Measurements from ENCODE around the gene CHD9. TPM values are rescaled to one million over a fixed set of nuclear protein-coding genes. Genes with fewer than 3 reads are reported as not detected.

CHD9 gene
- total RNA-seq, 4 donors from 2014 or later: 45.2 to 64.0 (median 49.5) TPM

GRCh38 chr16:53334581-53334980 lies 279.8 kb downstream of the CHD9 start:
- intact Hi-C loops (cut with DNase I): no loop called here
- Histone ChIP-seq H3K4me3 (no peak overlapping the region), H3K9me3 (peaks cover 0 to 4% (median 0%) of the 10 kb centered on the region in 4 donors), H3K27me3 (no peaks in the 10 kb centered on the region), H3K36me3 (no peaks in the 10 kb centered on the region), H3K27ac (replicated peaks in 1 of 4) (no peak overlapping the region), H3K4me1 (no peaks in the 10 kb centered on the region)
- TF ChIP-seq CTCF (IDR thresholded peaks at IDR 0.05) (no peak), POLR2A (IDR thresholded peaks at IDR 0.05; ENCODE audit: low read depth) (no peak), EP300 (IDR thresholded peaks at IDR 0.05) (no peak), POLR2AphosphoS5 (IDR thresholded peaks at IDR 0.05) (no peak)
- WGBS: 79% methylated on average over 4 of the region's 4 CpGs
- DNase-seq (ENCODE audit: extremely low spot score): no peak

- no peaks in the 10 kb centered on the region for H3K27me3 ChIP-seq
- H3K4me1 ChIP-seq: no peaks in the 10 kb centered on the region
- no peak overlapping the region for H3K27ac ChIP-seq (replicated peaks in 1 of 4)
- H3K4me3 ChIP-seq: no peak overlapping the region
- intact Hi-C loops (cut with DNase I): no loop called here
- TF ChIP-seq POLR2AphosphoS5 (IDR thresholded peaks at IDR 0.05) (no peak), EP300 (IDR thresholded peaks at IDR 0.05) (no peak), CTCF (IDR thresholded peaks at IDR 0.05) (no peak), POLR2A (IDR thresholded peaks at IDR 0.05; ENCODE audit: low read depth) (no peak)
- H3K9me3 ChIP-seq: no peaks in the 10 kb centered on the region
- no peaks in the 10 kb centered on the region for H3K36me3 ChIP-seq
- no peak for DNase-seq (ENCODE audit: extremely low spot score)
Observed at GRCh38 chr16:53337294-53337693, 282.5 kb downstream of the CHD9 start.

- no peaks in the 10 kb centered on the region for H3K4me1 ChIP-seq
- TF ChIP-seq CTCF (IDR thresholded peaks at IDR 0.05): no peak
- TF ChIP-seq EP300 (IDR thresholded peaks at IDR 0.05): no peak
- TF ChIP-seq POLR2AphosphoS5 (IDR thresholded peaks at IDR 0.05): no peak
- TF ChIP-seq POLR2A (IDR thresholded peaks at IDR 0.05; ENCODE audit: low read depth): no peak
- no peak overlapping the region for H3K27ac ChIP-seq (replicated peaks in 1 of 4)
- no peaks in the 10 kb centered on the region for H3K9me3 ChIP-seq
- no peak for DNase-seq (ENCODE audit: extremely low spot score)
- no peak overlapping the region for H3K4me3 ChIP-seq
- intact Hi-C loops (cut with DNase I): no loop called here
- no peaks in the 10 kb centered on the region for H3K27me3 ChIP-seq
- H3K36me3 ChIP-seq: no peaks in the 10 kb centered on the region
- WGBS: 94% methylated on average over 6 of the region's 6 CpGs
Observed at GRCh38 chr16:53341792-53342191, 287.0 kb downstream of the CHD9 start.

GRCh38 chr16:53355064-53355463 lies 300.3 kb downstream of the CHD9 start:
- peaks cover 0 to 28% (median 0%) of the 10 kb centered on the region in 4 donors for H3K27me3 ChIP-seq
- peak; percentile 82 for DNase-seq (ENCODE audit: extremely low spot score)

More at GRCh38 chr16:53355064-53355463, 300.3 kb downstream of the CHD9 start:
- 89% methylated on average over 5 of the region's 11 CpGs for WGBS
- H3K4me3 ChIP-seq: no peak overlapping the region
- no peaks in the 10 kb centered on the region for H3K4me1 ChIP-seq
- H3K27ac ChIP-seq (replicated peaks in 1 of 4): no peak overlapping the region
- intact Hi-C loops (cut with DNase I): no loop called here
- no peak for TF ChIP-seq POLR2AphosphoS5 (IDR thresholded peaks at IDR 0.05)
- no peak for TF ChIP-seq EP300 (IDR thresholded peaks at IDR 0.05)
- no peak for TF ChIP-seq POLR2A (IDR thresholded peaks at IDR 0.05; ENCODE audit: low read depth)
- no peak for TF ChIP-seq CTCF (IDR thresholded peaks at IDR 0.05)
- H3K36me3 ChIP-seq: no peaks in the 10 kb centered on the region
- H3K9me3 ChIP-seq: peaks cover 0 to 7% (median 3%) of the 10 kb centered on the region in 4 donors
